SK-N-SH treated with all-trans-retinoic acid at 6 μM for 48 hours (cell line): ENCODE data around the gene GRK4.

Experiments used
- ATAC-seq: fragments of 200-7000 bp; cut with Tn5 transposase; 3 replicates; pipeline ENCODE4 v1.9.1; 2020; ENCODE audit warnings: mild to moderate bottlenecking, moderate library complexity
- BACH2 ChIP-seq: fragments of 250-450 bp; sonication (Bioruptor Pico); IDR thresholded peaks from 2 replicates; pipeline ENCODE4 v1.9.0; 2021; ENCODE audit warnings: mild to moderate bottlenecking, borderline replicate concordance
- ESRRG ChIP-seq: fragments of 250-450 bp; sonication (Bioruptor Pico); IDR thresholded peaks from 2 replicates; pipeline ENCODE4 v1.6.1; 2021; ENCODE audit warnings: mild to moderate bottlenecking
- GLIS3 ChIP-seq: fragments of 250-450 bp; sonication (Bioruptor Pico); IDR thresholded peaks from 2 replicates; pipeline ENCODE4 v1.5.0; 2020; ENCODE audit warnings: mild to moderate bottlenecking, moderate library complexity
- ISL1 ChIP-seq: fragments of 250-450 bp; sonication (Bioruptor Pico); IDR thresholded peaks from 2 replicates; pipeline ENCODE4 v2.1.2; 2022; ENCODE audit warnings: mild to moderate bottlenecking, moderate library complexity
- OSR1 ChIP-seq: fragments of 250-450 bp; sonication (Bioruptor Pico); IDR thresholded peaks from 2 replicates; pipeline ENCODE4 v1.8.0; 2022; ENCODE audit warnings: moderate library complexity, mild to moderate bottlenecking, inconsistent platforms
- PPARA ChIP-seq: fragments of 250-450 bp; sonication (Bioruptor Pico); IDR thresholded peaks from 2 replicates; pipeline ENCODE4 v1.5.0; 2020; ENCODE audit warnings: mild to moderate bottlenecking, borderline replicate concordance
- SNAI2 ChIP-seq: fragments of 250-450 bp; sonication (Bioruptor Pico); IDR thresholded peaks from 2 replicates; pipeline ENCODE4 v1.5.0; 2020; ENCODE audit warnings: mild to moderate bottlenecking, moderate library complexity
- TCF4 ChIP-seq: fragments of 250-450 bp; sonication (Bioruptor Pico); IDR thresholded peaks from 2 replicates; pipeline ENCODE4 v1.8.0; 2021; ENCODE audit warnings: mild to moderate bottlenecking, moderate library complexity, borderline replicate concordance
- TOX ChIP-seq: fragments of 250-450 bp; sonication (Bioruptor Pico); IDR thresholded peaks from 2 replicates; pipeline ENCODE4 v1.8.0; 2021; ENCODE audit warnings: mild to moderate bottlenecking, moderate library complexity, borderline replicate concordance
- ZFP30 ChIP-seq: fragments of 450-650 bp; formaldehyde crosslinking; IDR thresholded peaks from 2 replicates; pipeline ENCODE4 v1.5.0; 2022; ENCODE audit warnings: mild to moderate bottlenecking, moderate library complexity
- ZNF70 ChIP-seq: fragments of 450-650 bp; formaldehyde crosslinking; IDR thresholded peaks from 2 replicates; pipeline ENCODE4 v1.5.0; 2020; ENCODE audit warnings: mild to moderate bottlenecking, moderate library complexity
- TF ChIP-seq, protein P1 (sequence below): fragments of 250-450 bp; sonication (Bioruptor Pico); IDR thresholded peaks from 2 replicates; pipeline ENCODE4 v1.8.0; 2021; ENCODE audit warnings: low read depth, mild to moderate bottlenecking, moderate library complexity, borderline replicate concordance
- TF ChIP-seq, protein P2 (sequence below): fragments of 250-450 bp; sonication (Bioruptor Pico); IDR thresholded peaks from 2 replicates; pipeline ENCODE4 v1.5.1; 2021; ENCODE audit warnings: mild to moderate bottlenecking, moderate library complexity
- TF ChIP-seq, protein P3 (sequence below): fragments of 250-450 bp; sonication (Bioruptor Pico); IDR thresholded peaks from 2 replicates; pipeline ENCODE4 v1.5.1; 2020; ENCODE audit warnings: low read depth, mild to moderate bottlenecking, moderate library complexity
- TF ChIP-seq, protein P4 (sequence below): fragments of 250-450 bp; sonication (Bioruptor Pico); IDR thresholded peaks from 2 replicates; pipeline ENCODE4 v1.8.0; 2020; ENCODE audit warnings: mild to moderate bottlenecking, moderate library complexity, borderline replicate concordance
- TF ChIP-seq, protein P5 (sequence below): fragments of 250-450 bp; sonication (Bioruptor Pico); IDR thresholded peaks from 2 replicates; pipeline ENCODE4 v1.5.0; 2020; ENCODE audit warnings: mild to moderate bottlenecking, moderate library complexity

GRK4 gene

DNA sequence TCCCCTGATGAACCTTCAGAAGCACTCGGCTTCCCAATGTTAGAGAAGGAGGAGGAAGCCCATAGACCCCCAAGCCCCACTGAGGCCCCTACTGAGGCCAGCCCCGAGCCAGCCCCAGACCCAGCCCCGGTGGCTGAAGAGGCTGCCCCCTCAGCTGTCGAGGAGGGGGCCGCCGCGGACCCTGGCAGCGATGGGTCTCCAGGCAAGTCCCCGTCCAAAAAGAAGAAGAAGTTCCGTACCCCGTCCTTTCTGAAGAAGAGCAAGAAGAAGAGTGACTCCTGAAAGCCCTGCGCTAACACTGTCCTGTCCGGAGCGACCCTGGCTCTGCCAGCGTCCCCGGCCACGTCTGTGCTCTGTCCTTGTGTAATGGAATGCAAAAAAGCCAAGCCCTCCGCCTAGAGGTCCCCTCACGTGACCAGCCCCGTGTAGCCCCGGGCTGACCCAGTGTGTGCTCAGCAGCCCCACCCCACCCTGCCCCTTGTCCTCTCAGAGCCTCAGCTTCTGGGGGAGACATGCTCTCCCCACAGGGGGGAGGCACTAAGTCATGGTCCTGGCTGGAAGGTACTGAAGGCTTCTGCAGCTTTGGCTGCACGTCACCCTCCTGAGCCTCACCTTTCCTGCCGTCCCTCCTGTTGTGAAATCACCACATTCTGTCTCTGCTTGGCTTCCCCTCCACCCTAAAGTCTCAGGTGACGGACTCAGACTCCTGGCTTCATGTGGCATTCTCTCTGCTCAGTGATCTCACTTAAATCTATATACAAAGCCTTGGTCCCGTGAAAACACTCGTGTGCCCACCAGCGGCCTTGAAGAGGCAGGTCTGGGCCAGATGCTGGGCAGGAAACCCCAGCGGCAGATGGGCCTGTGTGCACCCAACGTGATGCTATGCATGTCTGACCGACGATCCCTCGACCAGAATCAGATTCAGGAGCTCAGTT, 34.9 kb upstream of the GRK4 start:
- TF ChIP-seq GLIS3 (CRISPR knock-in tag) (no peak), ZFP30 (CRISPR knock-in tag) (no peak), SNAI2 (CRISPR knock-in tag) (no peak), ESRRG (no peak), TOX (CRISPR knock-in tag) (no peak), BACH2 (CRISPR knock-in tag) (no peak), ZNF70 (CRISPR knock-in tag) (no peak), TCF4 (CRISPR knock-in tag) (no peak), ISL1 (CRISPR knock-in tag) (no peak)
- TF ChIP-seq, protein P1, sequence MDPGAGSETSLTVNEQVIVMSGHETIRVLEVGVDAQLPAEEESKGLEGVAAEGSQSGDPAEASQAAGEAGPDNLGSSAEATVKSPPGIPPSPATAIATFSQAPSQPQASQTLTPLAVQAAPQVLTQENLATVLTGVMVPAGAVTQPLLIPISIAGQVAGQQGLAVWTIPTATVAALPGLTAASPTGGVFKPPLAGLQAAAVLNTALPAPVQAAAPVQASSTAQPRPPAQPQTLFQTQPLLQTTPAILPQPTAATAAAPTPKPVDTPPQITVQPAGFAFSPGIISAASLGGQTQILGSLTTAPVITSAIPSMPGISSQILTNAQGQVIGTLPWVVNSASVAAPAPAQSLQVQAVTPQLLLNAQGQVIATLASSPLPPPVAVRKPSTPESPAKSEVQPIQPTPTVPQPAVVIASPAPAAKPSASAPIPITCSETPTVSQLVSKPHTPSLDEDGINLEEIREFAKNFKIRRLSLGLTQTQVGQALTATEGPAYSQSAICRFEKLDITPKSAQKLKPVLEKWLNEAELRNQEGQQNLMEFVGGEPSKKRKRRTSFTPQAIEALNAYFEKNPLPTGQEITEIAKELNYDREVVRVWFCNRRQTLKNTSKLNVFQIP (CRISPR knock-in tag) = no peak
- TF ChIP-seq, protein P2, sequence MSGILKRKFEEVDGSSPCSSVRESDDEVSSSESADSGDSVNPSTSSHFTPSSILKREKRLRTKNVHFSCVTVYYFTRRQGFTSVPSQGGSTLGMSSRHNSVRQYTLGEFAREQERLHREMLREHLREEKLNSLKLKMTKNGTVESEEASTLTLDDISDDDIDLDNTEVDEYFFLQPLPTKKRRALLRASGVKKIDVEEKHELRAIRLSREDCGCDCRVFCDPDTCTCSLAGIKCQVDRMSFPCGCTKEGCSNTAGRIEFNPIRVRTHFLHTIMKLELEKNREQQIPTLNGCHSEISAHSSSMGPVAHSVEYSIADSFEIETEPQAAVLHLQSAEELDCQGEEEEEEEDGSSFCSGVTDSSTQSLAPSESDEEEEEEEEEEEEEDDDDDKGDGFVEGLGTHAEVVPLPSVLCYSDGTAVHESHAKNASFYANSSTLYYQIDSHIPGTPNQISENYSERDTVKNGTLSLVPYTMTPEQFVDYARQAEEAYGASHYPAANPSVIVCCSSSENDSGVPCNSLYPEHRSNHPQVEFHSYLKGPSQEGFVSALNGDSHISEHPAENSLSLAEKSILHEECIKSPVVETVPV (CRISPR knock-in tag) = no peak
- TF ChIP-seq, protein P3, sequence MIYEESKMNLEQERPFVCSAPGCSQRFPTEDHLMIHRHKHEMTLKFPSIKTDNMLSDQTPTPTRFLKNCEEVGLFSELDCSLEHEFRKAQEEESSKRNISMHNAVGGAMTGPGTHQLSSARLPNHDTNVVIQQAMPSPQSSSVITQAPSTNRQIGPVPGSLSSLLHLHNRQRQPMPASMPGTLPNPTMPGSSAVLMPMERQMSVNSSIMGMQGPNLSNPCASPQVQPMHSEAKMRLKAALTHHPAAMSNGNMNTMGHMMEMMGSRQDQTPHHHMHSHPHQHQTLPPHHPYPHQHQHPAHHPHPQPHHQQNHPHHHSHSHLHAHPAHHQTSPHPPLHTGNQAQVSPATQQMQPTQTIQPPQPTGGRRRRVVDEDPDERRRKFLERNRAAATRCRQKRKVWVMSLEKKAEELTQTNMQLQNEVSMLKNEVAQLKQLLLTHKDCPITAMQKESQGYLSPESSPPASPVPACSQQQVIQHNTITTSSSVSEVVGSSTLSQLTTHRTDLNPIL (CRISPR knock-in tag) = no peak
- TF ChIP-seq, protein P4, sequence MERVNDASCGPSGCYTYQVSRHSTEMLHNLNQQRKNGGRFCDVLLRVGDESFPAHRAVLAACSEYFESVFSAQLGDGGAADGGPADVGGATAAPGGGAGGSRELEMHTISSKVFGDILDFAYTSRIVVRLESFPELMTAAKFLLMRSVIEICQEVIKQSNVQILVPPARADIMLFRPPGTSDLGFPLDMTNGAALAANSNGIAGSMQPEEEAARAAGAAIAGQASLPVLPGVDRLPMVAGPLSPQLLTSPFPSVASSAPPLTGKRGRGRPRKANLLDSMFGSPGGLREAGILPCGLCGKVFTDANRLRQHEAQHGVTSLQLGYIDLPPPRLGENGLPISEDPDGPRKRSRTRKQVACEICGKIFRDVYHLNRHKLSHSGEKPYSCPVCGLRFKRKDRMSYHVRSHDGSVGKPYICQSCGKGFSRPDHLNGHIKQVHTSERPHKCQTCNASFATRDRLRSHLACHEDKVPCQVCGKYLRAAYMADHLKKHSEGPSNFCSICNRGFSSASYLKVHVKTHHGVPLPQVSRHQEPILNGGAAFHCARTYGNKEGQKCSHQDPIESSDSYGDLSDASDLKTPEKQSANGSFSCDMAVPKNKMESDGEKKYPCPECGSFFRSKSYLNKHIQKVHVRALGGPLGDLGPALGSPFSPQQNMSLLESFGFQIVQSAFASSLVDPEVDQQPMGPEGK (CRISPR knock-in tag) = no peak
- TF ChIP-seq, protein P5, sequence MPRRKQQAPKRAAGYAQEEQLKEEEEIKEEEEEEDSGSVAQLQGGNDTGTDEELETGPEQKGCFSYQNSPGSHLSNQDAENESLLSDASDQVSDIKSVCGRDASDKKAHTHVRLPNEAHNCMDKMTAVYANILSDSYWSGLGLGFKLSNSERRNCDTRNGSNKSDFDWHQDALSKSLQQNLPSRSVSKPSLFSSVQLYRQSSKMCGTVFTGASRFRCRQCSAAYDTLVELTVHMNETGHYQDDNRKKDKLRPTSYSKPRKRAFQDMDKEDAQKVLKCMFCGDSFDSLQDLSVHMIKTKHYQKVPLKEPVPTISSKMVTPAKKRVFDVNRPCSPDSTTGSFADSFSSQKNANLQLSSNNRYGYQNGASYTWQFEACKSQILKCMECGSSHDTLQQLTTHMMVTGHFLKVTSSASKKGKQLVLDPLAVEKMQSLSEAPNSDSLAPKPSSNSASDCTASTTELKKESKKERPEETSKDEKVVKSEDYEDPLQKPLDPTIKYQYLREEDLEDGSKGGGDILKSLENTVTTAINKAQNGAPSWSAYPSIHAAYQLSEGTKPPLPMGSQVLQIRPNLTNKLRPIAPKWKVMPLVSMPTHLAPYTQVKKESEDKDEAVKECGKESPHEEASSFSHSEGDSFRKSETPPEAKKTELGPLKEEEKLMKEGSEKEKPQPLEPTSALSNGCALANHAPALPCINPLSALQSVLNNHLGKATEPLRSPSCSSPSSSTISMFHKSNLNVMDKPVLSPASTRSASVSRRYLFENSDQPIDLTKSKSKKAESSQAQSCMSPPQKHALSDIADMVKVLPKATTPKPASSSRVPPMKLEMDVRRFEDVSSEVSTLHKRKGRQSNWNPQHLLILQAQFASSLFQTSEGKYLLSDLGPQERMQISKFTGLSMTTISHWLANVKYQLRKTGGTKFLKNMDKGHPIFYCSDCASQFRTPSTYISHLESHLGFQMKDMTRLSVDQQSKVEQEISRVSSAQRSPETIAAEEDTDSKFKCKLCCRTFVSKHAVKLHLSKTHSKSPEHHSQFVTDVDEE (CRISPR knock-in tag) = no peak
- no peak for ATAC-seq

DNA sequence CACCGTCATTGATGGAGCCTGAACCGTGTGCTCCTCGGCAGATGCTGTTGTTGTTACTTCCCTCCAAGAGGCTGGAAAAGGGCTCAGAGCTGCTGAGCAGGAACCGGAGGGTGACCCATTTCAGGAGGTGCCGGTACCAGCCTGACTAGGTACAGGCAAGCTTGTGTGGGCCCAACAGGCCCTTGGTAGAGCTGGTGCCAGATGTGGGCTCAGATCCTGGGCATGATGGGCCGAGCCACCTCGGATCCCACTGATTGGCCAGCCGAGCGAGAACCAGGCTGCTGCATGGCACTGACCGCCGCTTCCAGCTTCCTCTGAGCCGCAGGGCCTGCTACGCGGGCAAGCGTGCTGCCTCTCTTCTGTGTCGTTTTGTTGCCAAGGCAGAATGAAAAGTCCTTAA, 33.9 kb upstream of the GRK4 start:
- ATAC-seq = no peak
- TF ChIP-seq ESRRG = no peak
- TF ChIP-seq, protein P5 (CRISPR knock-in tag) = no peak
- no peak for TF ChIP-seq OSR1 (CRISPR knock-in tag)
- TF ChIP-seq PPARA (CRISPR knock-in tag) = no peak
- no peak for TF ChIP-seq GLIS3 (CRISPR knock-in tag)
